Choroid plexus epithelial cell (primary cell): ENCODE results near the gene HABP4.

Experiments used
- DNase-seq: peaks from one replicate; pipeline ENCODE4 v3.0.0-alpha.2; 2010; ENCODE audit warnings: low read depth
- H3K4me3 ChIP-seq: 2 replicates; pipeline ENCODE4 v1.5.1; 2011; ENCODE audit warnings: low read depth, mild to moderate bottlenecking, control low read depth, low read length, moderate library complexity
- CTCF ChIP-seq: conservative IDR thresholded peaks from 2 replicates; pipeline ENCODE4 v1.5.1; 2011; ENCODE audit warnings: low read depth, mild to moderate bottlenecking, control low read depth, inconsistent platforms, low read length, moderate library complexity

HABP4 gene

GRCh38 chr9:96423322-96423984 is 26.5 kb upstream of the HABP4 start:
- DNase-seq, result no peak
- TF ChIP-seq CTCF, result no peak
- H3K4me3 ChIP-seq, result no peak overlapping the region

GRCh38 chr9:96423985-96424336 is 26.0 kb upstream of the HABP4 start:
- H3K4me3 ChIP-seq, result no peak overlapping the region
- DNase-seq, result no peak
- no peak for TF ChIP-seq CTCF

GRCh38 chr9:96425500-96426169 is 24.3 kb upstream of the HABP4 start:
- no peak overlapping the region for H3K4me3 ChIP-seq
- no peak for DNase-seq
- no peak for TF ChIP-seq CTCF

- DNase-seq, result no peak
- H3K4me3 ChIP-seq, result no peak overlapping the region
- TF ChIP-seq CTCF, result no peak
Measured at GRCh38 chr9:96429732-96430131, 20.2 kb upstream of the HABP4 start.

GRCh38 chr9:96430377-96430776 is 19.6 kb upstream of the HABP4 start:
- no peak overlapping the region for H3K4me3 ChIP-seq
- no peak for TF ChIP-seq CTCF
- DNase-seq, result no peak

- TF ChIP-seq CTCF, result no peak
Measured at GRCh38 chr9:96435345-96435744, 14.6 kb upstream of the HABP4 start.

GRCh38 chr9:96436063-96436455 is 13.9 kb upstream of the HABP4 start:
- no peak for DNase-seq
- H3K4me3 ChIP-seq, result no peak overlapping the region
- no peak for TF ChIP-seq CTCF

More at GRCh38 chr9:96435345-96435744, 14.6 kb upstream of the HABP4 start:
- DNase-seq, result no peak
- no peak overlapping the region for H3K4me3 ChIP-seq
